GM21619 (cell line): ENCODE data around the gene PDZD11.
"Not testable (repeated sequence)": the region's sequence is repeated elsewhere in the genome, so short reads cannot be mapped to it uniquely, and the experiment has no call there.

ENCODE experiments used
- ATAC-seq: cut with Tn5 transposase; IDR thresholded peaks from one replicate; pipeline ENCODE4 v1.9.1; 2021; ENCODE audit not compliant: unreplicated experiment

PDZD11 gene

GRCh38 chrX:70289793-70290770 is at the start of gene PDZD11, which contains the start of gene KIF4A:
Gene PDZD11, minus strand, starts transcription at chrX:70289927. Its CDS starts 586 bp downstream, at chrX:70289341.
Gene KIF4A, plus strand, starts transcription at chrX:70290104. Its CDS starts 355 bp downstream, at chrX:70290459.
- peak; percentile 96 for ATAC-seq

GRCh38 chrX:70338290-70338689 is 48.6 kb upstream of the PDZD11 start:
- ATAC-seq: no peak

GRCh38 chrX:70336767-70337166 is 47.0 kb upstream of the PDZD11 start:
- peak; percentile 100 for ATAC-seq

- no peak for ATAC-seq
These were observed 42.9 kb upstream of the PDZD11 start for GRCh38 chrX:70332600-70332999.

- no peak for ATAC-seq
These were observed 41.4 kb upstream of the PDZD11 start for GRCh38 chrX:70331161-70331560.

GRCh38 chrX:70324326-70324725 is 34.6 kb upstream of the PDZD11 start:
- no peak for ATAC-seq

- ATAC-seq: not testable (repeated sequence)
These were observed 33.9 kb upstream of the PDZD11 start for GRCh38 chrX:70323628-70324027.

- no peak for ATAC-seq
These were observed 33.1 kb upstream of the PDZD11 start for GRCh38 chrX:70322784-70323183.

- ATAC-seq: no peak
These were observed 23.8 kb upstream of the PDZD11 start for GRCh38 chrX:70313503-70313902.

- ATAC-seq: no peak
These were observed 12.0 kb upstream of the PDZD11 start for GRCh38 chrX:70301716-70302115.

- no peak for ATAC-seq
These were observed 3.9 kb upstream of the PDZD11 start for GRCh38 chrX:70293621-70294020.

GRCh38 chrX:70292788-70293187 is 3.1 kb upstream of the PDZD11 start:
- no peak for ATAC-seq

GRCh38 chrX:70289168-70289792 is 447 bp downstream of the PDZD11 start:
- no peak for ATAC-seq

- ATAC-seq: no peak
These were observed 7.8 kb downstream of the PDZD11 start, which contains the start of gene RAB41 for GRCh38 chrX:70281951-70282350. Gene RAB41, plus strand, starts transcription at chrX:70282172. Its CDS starts 46 bp downstream, at chrX:70282218.

GRCh38 chrX:70280573-70280972 is 9.2 kb downstream of the PDZD11 start:
- no peak for ATAC-seq

GRCh38 chrX:70279081-70279480 is 10.6 kb downstream of the PDZD11 start:
- ATAC-seq: no peak

GRCh38 chrX:70274029-70274428 is 15.7 kb downstream of the PDZD11 start:
- not testable (repeated sequence) for ATAC-seq

GRCh38 chrX:70268034-70268433 is 21.7 kb downstream of the PDZD11 start, which contains the start of gene ARR3:
Gene ARR3, plus strand, starts transcription at chrX:70268334. Its CDS starts 1,052 bp downstream, at chrX:70269386.
- ATAC-seq: no peak

- ATAC-seq: no peak
These were observed 24.9 kb downstream of the PDZD11 start for GRCh38 chrX:70264784-70265183.

- ATAC-seq: no peak
These were observed 26.7 kb downstream of the PDZD11 start for GRCh38 chrX:70262952-70263567.

GRCh38 chrX:70260104-70260503 is 29.6 kb downstream of the PDZD11 start, which contains the start of gene P2RY4:
Gene P2RY4, minus strand, starts transcription at chrX:70260204. Its CDS starts 580 bp downstream, at chrX:70259624.
- no peak for ATAC-seq
